Cardiac fibroblast (primary cell): ENCODE data around the gene RASD2.

Experiments used
- DNase-seq, 2 donors: peaks; one replicate each; pipeline versions ENCODE4 v3.0.0 to v3.0.0-alpha.2; 2010; ENCODE audit warnings: low read depth in 2 of 2
- H3K4me3 ChIP-seq, 2 donors: replicated peaks in 1 of 2; 1 replicate in 1 of 2; 2 replicates in 1 of 2; pipeline ENCODE4 v1.5.1; 2011; ENCODE audit warnings: low read depth in 2 of 2, low read length in 2 of 2, mild to moderate bottlenecking in 2 of 2, moderate library complexity in 1 of 2
- TF ChIP-seq, protein P1 (sequence below): IDR thresholded peaks from one replicate; pipeline ENCODE4 v1.5.1; 2011; ENCODE audit warnings: low read depth, mild to moderate bottlenecking, low read length, inconsistent platforms

The RASD2 gene

GRCh38 chr22:35546886-35547285, 6.3 kb downstream of the RASD2 start:
- H3K4me3 ChIP-seq: no peak overlapping the region
- no peak for DNase-seq
- TF ChIP-seq, protein P1, sequence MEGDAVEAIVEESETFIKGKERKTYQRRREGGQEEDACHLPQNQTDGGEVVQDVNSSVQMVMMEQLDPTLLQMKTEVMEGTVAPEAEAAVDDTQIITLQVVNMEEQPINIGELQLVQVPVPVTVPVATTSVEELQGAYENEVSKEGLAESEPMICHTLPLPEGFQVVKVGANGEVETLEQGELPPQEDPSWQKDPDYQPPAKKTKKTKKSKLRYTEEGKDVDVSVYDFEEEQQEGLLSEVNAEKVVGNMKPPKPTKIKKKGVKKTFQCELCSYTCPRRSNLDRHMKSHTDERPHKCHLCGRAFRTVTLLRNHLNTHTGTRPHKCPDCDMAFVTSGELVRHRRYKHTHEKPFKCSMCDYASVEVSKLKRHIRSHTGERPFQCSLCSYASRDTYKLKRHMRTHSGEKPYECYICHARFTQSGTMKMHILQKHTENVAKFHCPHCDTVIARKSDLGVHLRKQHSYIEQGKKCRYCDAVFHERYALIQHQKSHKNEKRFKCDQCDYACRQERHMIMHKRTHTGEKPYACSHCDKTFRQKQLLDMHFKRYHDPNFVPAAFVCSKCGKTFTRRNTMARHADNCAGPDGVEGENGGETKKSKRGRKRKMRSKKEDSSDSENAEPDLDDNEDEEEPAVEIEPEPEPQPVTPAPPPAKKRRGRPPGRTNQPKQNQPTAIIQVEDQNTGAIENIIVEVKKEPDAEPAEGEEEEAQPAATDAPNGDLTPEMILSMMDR: no peak

DNA sequence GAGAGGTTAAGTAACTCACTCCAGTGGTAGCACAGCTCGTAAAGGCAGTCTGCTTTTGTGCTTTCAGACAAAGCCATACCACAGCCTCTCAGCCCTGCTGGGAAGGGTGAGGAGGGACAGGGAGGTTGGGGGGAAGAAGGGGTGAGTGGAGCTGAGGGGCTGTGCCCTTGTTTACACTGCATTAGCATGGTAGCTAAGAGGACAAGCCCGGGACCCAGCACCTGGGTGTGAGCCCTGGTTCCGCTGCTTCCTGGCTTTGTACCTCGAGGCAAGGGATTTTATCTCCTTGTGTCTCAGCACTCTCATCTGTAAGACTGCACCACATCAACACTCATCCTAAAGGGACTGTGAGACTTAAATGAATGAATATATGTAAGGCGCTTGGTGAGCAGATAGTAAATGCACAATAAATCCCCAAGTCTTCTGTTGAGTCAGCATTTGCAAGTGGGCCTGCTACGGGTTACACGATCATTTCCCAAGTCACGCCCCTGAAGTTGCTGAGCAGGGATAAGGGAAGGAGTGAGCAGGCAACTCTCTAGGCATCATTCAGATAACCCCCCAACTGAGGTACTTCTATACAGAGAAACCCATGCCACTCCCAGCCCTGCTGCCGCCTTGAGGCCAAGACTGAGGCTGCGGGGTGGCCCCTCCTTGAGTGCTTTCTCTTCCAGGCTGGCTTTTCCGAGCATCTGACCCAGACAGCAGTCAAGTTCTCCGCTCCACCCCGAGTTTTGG, 7.5 kb downstream of the RASD2 start:
- H3K4me3 ChIP-seq: no peak overlapping the region
- DNase-seq: peak in 1 of 2 donors; percentile 12
- TF ChIP-seq, protein P1: no peak

GRCh38 chr22:35548722-35549112, 8.1 kb downstream of the RASD2 start:
- TF ChIP-seq, protein P1: no peak
- H3K4me3 ChIP-seq: no peak overlapping the region
- no peak for DNase-seq

GRCh38 chr22:35549328-35549727, 8.7 kb downstream of the RASD2 start:
- peak in 1 of 2 donors; percentile 41 for DNase-seq
- no peak overlapping the region for H3K4me3 ChIP-seq
- TF ChIP-seq, protein P1: no peak

- TF ChIP-seq, protein P1: no peak
- DNase-seq: no peak
- no peak overlapping the region for H3K4me3 ChIP-seq
Observed at GRCh38 chr22:35551549-35552177, 11.0 kb downstream of the RASD2 start.

GRCh38 chr22:35552196-35552842, 11.7 kb downstream of the RASD2 start:
- peak; percentile 35 to 42 for DNase-seq
- no peak overlapping the region for H3K4me3 ChIP-seq
- TF ChIP-seq, protein P1: no peak
